Measurements from ENCODE around the gene LY9. TPM values are rescaled to one million over a fixed set of nuclear protein-coding genes. Genes with fewer than 3 reads are reported as not detected.
A peak's percentile ranks its signal among the peaks of the same experiment; 100 is the strongest.

The LY9 gene
- total RNA-seq, 1 experiment from 2014 or later, result 6.9 TPM

DNA sequence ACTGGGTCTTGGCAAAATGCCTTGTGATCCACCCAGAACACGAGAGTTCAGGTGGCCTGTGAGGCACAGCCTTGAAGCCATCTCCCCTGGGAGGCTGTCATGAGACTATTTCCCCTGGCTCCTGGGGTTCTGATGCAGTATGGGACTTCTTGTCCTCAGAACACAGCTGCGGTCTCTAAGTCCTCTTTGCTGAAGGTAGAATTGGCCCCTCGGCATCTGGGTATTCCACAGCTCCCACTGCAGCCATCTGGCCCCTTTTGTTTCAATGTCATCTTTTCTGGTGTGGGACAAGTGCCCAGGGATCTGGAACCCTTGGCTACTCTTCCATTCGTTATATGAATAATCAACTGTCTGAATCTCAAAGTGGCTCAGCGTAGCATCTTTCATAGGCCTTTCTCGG lies 17.0 kb upstream of the LY9 start:
- no peaks in the 10 kb centered on the region for H3K27me3 ChIP-seq (ENCODE audit: insufficient read depth, low read depth)
- no peaks in the 10 kb centered on the region for H4K20me1 ChIP-seq (ENCODE audit: insufficient read depth)
- H3K4me1 ChIP-seq (replicated peaks; ENCODE audit: insufficient read depth), result peaks cover 42% of the 10 kb centered on the region
- CTCF ChIA-PET, result no interaction called here
- TF ChIP-seq, protein P1, sequence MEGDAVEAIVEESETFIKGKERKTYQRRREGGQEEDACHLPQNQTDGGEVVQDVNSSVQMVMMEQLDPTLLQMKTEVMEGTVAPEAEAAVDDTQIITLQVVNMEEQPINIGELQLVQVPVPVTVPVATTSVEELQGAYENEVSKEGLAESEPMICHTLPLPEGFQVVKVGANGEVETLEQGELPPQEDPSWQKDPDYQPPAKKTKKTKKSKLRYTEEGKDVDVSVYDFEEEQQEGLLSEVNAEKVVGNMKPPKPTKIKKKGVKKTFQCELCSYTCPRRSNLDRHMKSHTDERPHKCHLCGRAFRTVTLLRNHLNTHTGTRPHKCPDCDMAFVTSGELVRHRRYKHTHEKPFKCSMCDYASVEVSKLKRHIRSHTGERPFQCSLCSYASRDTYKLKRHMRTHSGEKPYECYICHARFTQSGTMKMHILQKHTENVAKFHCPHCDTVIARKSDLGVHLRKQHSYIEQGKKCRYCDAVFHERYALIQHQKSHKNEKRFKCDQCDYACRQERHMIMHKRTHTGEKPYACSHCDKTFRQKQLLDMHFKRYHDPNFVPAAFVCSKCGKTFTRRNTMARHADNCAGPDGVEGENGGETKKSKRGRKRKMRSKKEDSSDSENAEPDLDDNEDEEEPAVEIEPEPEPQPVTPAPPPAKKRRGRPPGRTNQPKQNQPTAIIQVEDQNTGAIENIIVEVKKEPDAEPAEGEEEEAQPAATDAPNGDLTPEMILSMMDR (conservative IDR thresholded peaks at IDR 0.05), result no peak
- no peak for TF ChIP-seq EZH2 (IDR thresholded peaks at IDR 0.05; ENCODE audit: low read depth)
- no TSS peak for BruUV-seq (replicated peaks)
- no peak overlapping the region for H3K4me3 ChIP-seq
- H3K9me2 ChIP-seq (ENCODE audit: insufficient read depth), result no peaks in the 10 kb centered on the region
- no peaks in the 10 kb centered on the region for H3K9me3 ChIP-seq (ENCODE audit: insufficient read depth, low read depth)
- H3K27ac ChIP-seq, result no peak overlapping the region
- no peaks in the 10 kb centered on the region for H3K79me2 ChIP-seq (ENCODE audit: low read depth)
- POLR2A ChIA-PET (ENCODE audit: unreplicated experiment), result no interaction called here
- intact Hi-C loops (cut with micrococcal nuclease; ENCODE audit: unreplicated experiment), result loop anchor here (5.0 kb wide), 1 partner anchor 173 kb away; the partner anchor contains the start of gene ITLN2
- no peaks in the 10 kb centered on the region for H3K36me3 ChIP-seq (ENCODE audit: low read depth)
- no peak overlapping the region for H3K4me2 ChIP-seq
- no peak overlapping the region for H2AFZ ChIP-seq
- peaks cover 22% of the 10 kb centered on the region for H3F3A ChIP-seq (ENCODE audit: insufficient read depth, low read depth)
- DNase-seq, result no peak

DNA sequence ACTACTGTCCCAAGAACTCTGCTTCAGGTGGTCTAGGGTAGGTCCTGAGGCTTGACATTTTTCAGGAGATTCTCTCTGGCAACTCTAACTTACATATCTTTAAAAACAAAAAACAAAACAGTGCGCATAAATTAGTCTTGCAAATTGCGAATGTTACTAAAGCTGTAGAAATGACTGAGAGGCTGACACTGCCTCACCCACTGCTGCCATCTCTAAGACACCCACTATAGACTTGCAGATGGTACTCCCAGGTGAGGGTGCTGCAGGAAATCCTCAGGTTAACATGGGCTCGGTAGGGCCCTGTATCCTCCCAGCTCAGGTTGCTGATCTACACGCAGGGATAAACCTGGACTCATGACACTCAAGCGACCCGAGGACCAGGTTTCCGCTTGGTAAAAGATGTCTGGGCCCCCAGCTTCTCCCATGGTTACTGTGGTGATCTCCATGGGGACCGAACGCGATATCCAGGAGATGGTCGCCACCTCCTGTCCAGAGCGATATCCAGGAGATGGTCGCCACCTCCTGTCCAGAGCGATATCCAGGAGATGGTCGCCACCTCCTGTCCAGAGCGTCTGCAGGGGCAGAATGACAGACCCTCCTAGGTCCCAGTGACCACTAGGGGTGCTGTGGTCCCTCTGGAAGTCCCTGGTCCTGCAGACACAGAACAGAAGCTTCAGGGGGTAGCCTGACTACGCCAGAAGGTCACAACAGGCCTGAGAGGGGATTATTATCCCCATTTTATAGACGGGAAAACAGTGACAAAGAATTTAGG lies 16.2 kb upstream of the LY9 start:
- no TSS peak for BruUV-seq (replicated peaks)
- intact Hi-C loops (cut with micrococcal nuclease; ENCODE audit: unreplicated experiment), result loop anchor here (2.0 to 5.0 kb wide), 5 partner anchors 31 to 172 kb away; partner anchors contain the start of gene ITLN2
- no peak for TF ChIP-seq EZH2 (IDR thresholded peaks at IDR 0.05; ENCODE audit: low read depth)
- TF ChIP-seq, protein P1 (conservative IDR thresholded peaks at IDR 0.05), result peak; percentile 50; the same call in 1 of the 2 replicates

DNA sequence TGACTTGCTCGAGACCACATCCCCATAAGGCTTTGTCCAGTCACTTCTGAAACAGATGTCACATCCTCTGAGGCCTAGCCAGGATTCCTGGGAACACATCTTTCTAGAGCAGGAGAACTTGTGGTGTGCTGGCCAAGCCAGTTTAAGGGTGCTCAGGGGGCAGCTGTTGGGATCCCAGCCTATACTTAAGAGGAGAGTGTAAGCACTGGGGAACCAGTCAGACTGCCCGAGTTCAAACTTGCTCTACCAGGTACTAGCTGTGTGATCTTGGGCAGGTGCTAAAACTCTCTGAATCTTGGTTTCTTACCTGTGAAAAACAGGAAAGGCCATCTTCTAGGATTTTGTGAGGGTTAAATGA lies 15.6 kb upstream of the LY9 start:
- no peaks in the 10 kb centered on the region for H3K9me2 ChIP-seq (ENCODE audit: insufficient read depth)
- H3K9me3 ChIP-seq (ENCODE audit: insufficient read depth, low read depth), result no peaks in the 10 kb centered on the region
- no peaks in the 10 kb centered on the region for H4K20me1 ChIP-seq (ENCODE audit: insufficient read depth)
- DNase-seq, result no peak
- H3K4me2 ChIP-seq, result peak overlapping the region; percentile 81; the same call in 1 of the 2 replicates
- no peak overlapping the region for H3K4me3 ChIP-seq
- ChIA-PET CTCF (interaction anchor here (0.6 to 2.0 kb wide), 5 partner anchors 12 to 241 kb away, joined by 3 to 7 read pairs (median 3); no protein-coding TSS in a partner anchor), POLR2A (ENCODE audit: unreplicated experiment) (no interaction called here)
- BruUV-seq (replicated peaks), result no TSS peak
- intact Hi-C loops (cut with micrococcal nuclease; ENCODE audit: unreplicated experiment), result loop anchor here (2.0 to 5.0 kb wide), 4 partner anchors 32 to 98 kb away; no protein-coding TSS in a partner anchor
- TF ChIP-seq EZH2 (IDR thresholded peaks at IDR 0.05; ENCODE audit: low read depth), result no peak
- TF ChIP-seq, protein P1 (conservative IDR thresholded peaks at IDR 0.05), result no peak
- H3F3A ChIP-seq (ENCODE audit: insufficient read depth, low read depth), result peaks cover 22% of the 10 kb centered on the region
- no peaks in the 10 kb centered on the region for H3K36me3 ChIP-seq (ENCODE audit: low read depth)
- H3K27ac ChIP-seq, result no peak overlapping the region
- H3K27me3 ChIP-seq (ENCODE audit: insufficient read depth, low read depth), result no peaks in the 10 kb centered on the region
- no peak overlapping the region for H2AFZ ChIP-seq
- no peaks in the 10 kb centered on the region for H3K79me2 ChIP-seq (ENCODE audit: low read depth)
- peaks cover 29% of the 10 kb centered on the region for H3K4me1 ChIP-seq (replicated peaks; ENCODE audit: insufficient read depth)

More for the DNA sequence above, 16.2 kb upstream of the LY9 start:
- Histone ChIP-seq H3K9me2 (ENCODE audit: insufficient read depth) (no peaks in the 10 kb centered on the region), H3K36me3 (ENCODE audit: low read depth) (no peaks in the 10 kb centered on the region), H2AFZ (no peak overlapping the region), H3K4me2 (0 out of 2 replicates have a peak overlapping the region, but pooled peaks have one; percentile 81), H3F3A (ENCODE audit: insufficient read depth, low read depth) (peaks cover 22% of the 10 kb centered on the region), H3K27me3 (ENCODE audit: insufficient read depth, low read depth) (no peaks in the 10 kb centered on the region), H3K27ac (no peak overlapping the region), H3K79me2 (ENCODE audit: low read depth) (no peaks in the 10 kb centered on the region), H4K20me1 (ENCODE audit: insufficient read depth) (no peaks in the 10 kb centered on the region), H3K9me3 (ENCODE audit: insufficient read depth, low read depth) (no peaks in the 10 kb centered on the region), H3K4me3 (no peak overlapping the region), H3K4me1 (replicated peaks; ENCODE audit: insufficient read depth) (peaks cover 34% of the 10 kb centered on the region)
- no peak for DNase-seq
- ChIA-PET CTCF (interaction anchor here (0.6 to 2.0 kb wide), 4 partner anchors 11 to 242 kb away, joined by 3 to 7 read pairs (median 4); no protein-coding TSS in a partner anchor), POLR2A (ENCODE audit: unreplicated experiment) (no interaction called here)
